GM18517 (cell line): ENCODE data around the gene LHX4.

ENCODE experiments used
- ATAC-seq: cut with Tn5 transposase; IDR thresholded peaks from one replicate; pipeline ENCODE4 v1.9.1; 2021; ENCODE audit warnings: mild to moderate bottlenecking, moderate library complexity; ENCODE audit not compliant: unreplicated experiment

Gene LHX4

DNA sequence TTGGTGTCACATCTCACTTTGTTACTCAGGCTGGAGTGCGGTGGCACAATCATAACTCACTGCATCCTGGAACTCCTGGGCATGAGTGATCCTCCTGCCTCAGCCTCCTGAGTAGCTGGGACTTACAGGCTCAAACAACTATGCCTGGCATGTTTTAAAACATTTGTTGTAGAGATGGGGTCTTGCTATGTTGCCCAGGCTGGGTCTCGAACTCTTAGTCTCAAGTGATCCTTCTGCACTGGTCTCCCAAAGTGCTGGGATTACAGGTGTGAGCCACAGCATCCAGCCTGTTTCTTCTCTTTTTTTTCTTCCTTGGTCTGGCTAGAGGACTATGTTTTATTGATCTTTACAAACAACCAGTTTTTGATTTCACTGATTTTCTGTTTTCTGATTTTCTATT, 64.6 kb downstream of the LHX4 start:
- no peak for ATAC-seq

DNA sequence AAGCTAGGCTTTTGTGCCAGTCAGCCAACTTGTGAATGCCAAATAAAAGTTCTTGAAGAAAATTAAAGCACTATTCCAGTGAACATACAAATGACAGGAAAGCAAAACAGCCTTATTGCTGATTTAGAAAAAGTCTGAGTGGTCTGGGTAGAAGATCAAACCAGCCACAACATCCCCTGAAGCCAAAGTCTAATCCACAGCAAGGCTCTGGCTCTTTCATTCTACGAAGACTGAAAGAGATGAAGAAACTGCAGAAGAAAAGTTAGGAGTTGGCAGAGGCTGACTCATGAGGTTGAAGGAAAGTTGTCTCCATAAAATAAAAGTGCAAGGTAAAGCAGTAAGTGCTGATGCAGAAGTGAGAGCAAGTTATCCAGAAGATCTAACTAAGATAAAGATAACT, 65.9 kb downstream of the LHX4 start:
- no peak for ATAC-seq

DNA sequence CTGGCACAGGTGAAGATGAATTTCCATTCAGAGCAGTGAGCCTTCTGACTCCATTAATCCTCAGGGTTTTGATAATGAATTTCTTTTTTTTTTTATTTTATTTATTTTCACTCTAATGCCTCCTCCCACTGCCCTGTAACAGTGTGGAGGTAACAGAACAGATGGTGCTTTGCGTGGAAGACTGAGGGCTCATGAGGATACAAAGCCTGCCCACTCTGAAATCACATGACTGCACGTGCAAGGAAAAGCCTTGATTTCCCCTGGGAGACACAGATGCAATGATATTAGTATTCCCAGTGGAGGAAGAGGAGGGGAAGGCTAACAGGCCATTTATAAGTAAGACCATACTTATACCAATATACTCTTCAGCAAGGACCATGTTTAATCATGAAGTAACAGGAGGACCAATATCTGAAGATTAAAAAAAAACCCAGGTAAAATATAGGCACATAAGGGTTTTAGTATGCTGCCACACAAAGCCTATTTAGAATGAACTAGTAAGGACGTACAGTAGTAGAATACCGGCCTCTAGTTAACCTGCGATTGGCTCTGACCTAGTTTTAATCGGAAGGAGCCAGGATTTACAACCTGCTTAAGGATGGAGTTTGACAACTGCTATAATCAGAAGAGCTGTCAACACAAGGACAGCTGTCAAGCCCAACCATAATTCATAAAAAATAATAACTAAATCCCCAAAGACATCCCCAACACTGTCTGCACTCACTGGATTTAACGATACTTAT, 69.6 kb downstream of the LHX4 start:
- no peak for ATAC-seq

DNA sequence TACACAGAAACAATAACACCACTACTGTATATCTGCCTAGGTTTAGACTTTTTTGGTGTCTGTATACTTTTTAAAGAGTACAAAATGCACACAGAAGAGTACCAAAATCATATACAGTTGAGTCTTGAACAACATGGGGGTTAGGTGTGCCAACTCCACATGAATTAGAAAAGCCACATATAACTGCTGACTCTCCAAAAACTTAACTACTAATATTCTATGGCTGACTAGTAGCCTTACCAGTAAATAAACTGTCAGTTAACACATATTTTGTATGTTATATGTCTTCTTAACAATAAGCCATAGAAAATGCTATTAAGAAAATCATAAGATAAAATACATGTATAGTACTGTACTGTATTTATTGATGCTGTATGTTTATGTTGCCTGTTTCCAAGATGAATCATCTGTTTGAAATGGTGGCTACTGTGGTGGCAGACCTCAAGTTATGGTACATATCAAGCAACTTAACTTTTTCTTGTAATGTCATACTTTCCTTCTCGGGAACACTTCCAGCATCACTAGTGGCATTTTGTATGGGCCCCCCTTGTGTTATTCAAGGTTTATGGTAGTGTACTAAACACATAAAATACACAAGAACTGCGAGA, 71.2 kb downstream of the LHX4 start:
- no peak for ATAC-seq

DNA sequence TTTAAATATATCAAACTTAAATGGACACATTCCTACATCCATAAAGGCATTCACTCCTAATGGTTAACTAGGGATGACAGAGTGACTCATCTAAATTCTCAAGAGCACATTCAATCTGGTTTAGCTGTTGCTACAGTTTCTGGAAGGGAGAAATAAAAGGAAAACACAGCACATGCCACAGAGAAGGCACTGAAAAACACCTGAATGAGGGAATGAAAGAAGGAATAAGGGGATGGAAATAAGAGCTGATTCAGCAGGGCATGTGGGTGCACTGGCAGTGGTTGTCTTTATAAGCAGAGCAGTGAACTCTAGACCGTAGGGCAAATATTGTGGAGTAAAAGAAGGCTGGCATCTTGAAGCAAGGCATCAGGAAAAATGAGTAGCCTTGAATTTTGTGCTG, 79.3 kb downstream of the LHX4 start:
- no peak for ATAC-seq

DNA sequence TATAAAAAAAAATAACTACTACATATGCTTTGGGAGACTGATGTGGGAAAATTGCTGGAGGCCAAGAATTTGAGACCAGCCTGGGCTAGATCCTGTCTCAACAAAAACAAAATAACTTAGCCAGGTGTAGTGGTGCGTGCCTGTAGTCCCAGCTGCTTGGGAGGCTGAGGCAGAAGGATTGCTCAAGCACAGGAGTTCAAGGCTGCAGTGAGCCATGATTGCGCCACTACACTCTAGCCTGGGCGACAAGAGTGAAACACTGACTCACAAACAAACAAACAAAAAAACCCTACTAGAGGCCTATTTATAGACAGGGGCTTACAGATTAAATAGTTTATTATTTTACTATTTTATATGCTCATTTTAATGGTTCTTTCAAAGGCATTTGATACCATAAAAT, 80.0 kb downstream of the LHX4 start:
- no peak for ATAC-seq

DNA sequence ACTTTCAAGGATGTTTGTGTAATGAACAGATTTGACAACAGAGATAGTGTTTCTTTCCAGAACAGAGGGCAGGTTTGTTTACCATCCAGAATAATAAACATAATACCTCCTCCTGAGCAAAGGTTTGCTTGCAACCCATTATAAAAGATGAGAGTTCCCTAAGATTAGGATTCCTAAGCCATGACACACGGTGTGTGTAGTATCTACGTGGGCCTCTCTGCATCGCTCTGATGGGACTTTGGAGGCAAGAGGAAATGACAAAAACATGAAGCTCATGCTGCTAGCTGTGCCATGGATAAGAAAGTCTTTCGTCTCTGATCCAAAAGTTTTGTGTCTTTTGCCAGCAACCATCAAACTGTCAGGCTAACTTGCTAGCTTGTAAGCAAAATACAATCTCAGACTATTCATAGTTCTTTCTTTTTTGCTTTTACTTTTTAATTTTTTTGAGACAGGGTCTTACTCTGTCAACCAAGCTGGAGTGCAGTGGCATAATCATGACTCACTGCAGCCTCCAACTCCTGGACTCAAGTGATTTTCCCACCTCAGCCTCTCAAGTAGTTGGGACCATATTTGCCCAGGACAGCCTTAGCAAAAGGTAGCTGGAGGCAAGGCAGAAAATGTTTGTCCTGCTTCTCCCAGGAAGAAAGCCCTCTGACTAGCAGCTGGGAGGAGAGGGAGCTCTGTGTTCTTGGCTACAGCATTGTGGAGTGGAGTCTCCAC, 81.1 kb downstream of the LHX4 start:
- ATAC-seq = no peak

DNA sequence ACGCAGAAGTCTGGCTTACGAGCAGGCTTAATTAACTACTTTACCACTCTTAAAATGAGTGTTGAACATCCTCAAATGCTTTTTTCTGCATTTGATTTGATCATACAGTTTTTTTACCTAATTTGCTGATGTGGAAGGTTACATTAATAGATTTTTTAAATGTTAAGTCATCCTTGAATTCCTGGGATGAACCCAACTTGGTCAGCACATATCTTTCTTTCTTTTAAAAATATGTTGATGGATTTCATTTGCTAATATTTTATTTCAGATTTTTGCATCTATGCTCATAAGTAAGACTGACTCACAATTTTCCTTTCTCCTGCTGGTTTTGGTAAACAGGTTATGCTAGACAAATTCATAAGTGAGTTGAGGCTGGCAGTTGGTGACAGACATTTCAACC, 82.9 kb downstream of the LHX4 start:
- no peak for ATAC-seq

DNA sequence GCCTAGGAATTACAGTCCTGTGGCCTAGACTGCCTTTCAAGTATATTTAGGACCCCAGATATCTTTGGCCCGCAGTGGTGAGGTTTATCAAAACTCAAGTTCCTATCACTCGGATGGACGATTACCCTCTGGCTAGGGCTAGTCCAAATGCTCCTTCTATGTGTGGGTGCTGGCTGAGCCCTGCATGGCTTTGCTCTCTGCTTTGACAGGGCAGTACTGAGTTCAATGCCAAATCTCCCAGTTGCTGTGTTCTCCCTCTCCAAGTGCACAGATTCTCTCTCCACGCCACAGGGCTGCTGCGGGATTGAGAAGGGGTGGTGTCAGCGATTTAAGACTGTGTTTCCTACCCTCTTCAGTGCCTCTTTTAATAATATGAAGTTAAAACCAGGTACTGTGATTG, 97.0 kb downstream of the LHX4 start:
- no peak for ATAC-seq
